ENCODE data around the gene SH2D3C. TPM values are rescaled to one million over a fixed set of nuclear protein-coding genes. Genes with fewer than 3 reads are reported as not detected.

Gene SH2D3C
- total RNA-seq, 2 donors from 2014 or later = 5.3 to 13.1 TPM

GRCh38 chr9:127772603-127773002, 5.9 kb downstream of the SH2D3C start:
- Histone ChIP-seq H3K4me3 (no peak overlapping the region), H3K27ac (no peak overlapping the region), H3K9me3 (no peaks in the 10 kb centered on the region), H3K4me1 (ENCODE audit: control insufficient read depth in 1 of 2, low read depth in 2 of 2) (peaks cover 8% of the 10 kb centered on the region in 2 donors), H3K27me3 (replicated peaks; ENCODE audit: insufficient read depth) (no peaks in the 10 kb centered on the region), H3K36me3 (no peaks in the 10 kb centered on the region)
- TF ChIP-seq CTCF (IDR thresholded peaks at IDR 0.05) = no peak
- DNase-seq (ENCODE audit: low spot score) = no peak
- ATAC-seq (ENCODE audit: insufficient number of reproducible peaks, low FRiP score, low read depth) = no peak

- H3K27me3 ChIP-seq (replicated peaks; ENCODE audit: insufficient read depth) = no peaks in the 10 kb centered on the region
- H3K4me3 ChIP-seq = peak overlapping the region; percentile 76
- H3K4me1 ChIP-seq (ENCODE audit: control insufficient read depth in 1 of 2, low read depth in 2 of 2) = peaks cover 8% of the 10 kb centered on the region in 2 donors
- ATAC-seq (ENCODE audit: insufficient number of reproducible peaks, low FRiP score, low read depth) = no peak
- no peaks in the 10 kb centered on the region for H3K36me3 ChIP-seq
- H3K27ac ChIP-seq = no peak overlapping the region
- no peak for DNase-seq (ENCODE audit: low spot score)
- H3K9me3 ChIP-seq = no peaks in the 10 kb centered on the region
- no peak for TF ChIP-seq CTCF (IDR thresholded peaks at IDR 0.05)
Observed at GRCh38 chr9:127771570-127772189, 6.8 kb downstream of the SH2D3C start.

GRCh38 chr9:127770905-127771569, 7.4 kb downstream of the SH2D3C start:
- DNase-seq (ENCODE audit: low spot score) (peak; percentile 96), ATAC-seq (ENCODE audit: insufficient number of reproducible peaks, low FRiP score, low read depth) (peak; percentile 95)
- Histone ChIP-seq H3K4me3 (peak overlapping the region; percentile 76), H3K4me1 (ENCODE audit: control insufficient read depth in 1 of 2, low read depth in 2 of 2) (peaks cover 8% of the 10 kb centered on the region in 2 donors), H3K36me3 (no peaks in the 10 kb centered on the region), H3K27me3 (replicated peaks; ENCODE audit: insufficient read depth) (no peaks in the 10 kb centered on the region), H3K27ac (peak overlapping the region in 1 of 2 donors; percentile 44), H3K9me3 (no peaks in the 10 kb centered on the region)
- TF ChIP-seq CTCF (IDR thresholded peaks at IDR 0.05) = no peak

GRCh38 chr9:127770583-127770904, 7.9 kb downstream of the SH2D3C start:
- H3K4me3 ChIP-seq = peak overlapping the region; percentile 76
- DNase-seq (ENCODE audit: low spot score) = no peak
- ATAC-seq (ENCODE audit: insufficient number of reproducible peaks, low FRiP score, low read depth) = no peak
- no peaks in the 10 kb centered on the region for H3K27me3 ChIP-seq (replicated peaks; ENCODE audit: insufficient read depth)
- TF ChIP-seq CTCF (IDR thresholded peaks at IDR 0.05) = no peak
- H3K9me3 ChIP-seq = no peaks in the 10 kb centered on the region
- H3K27ac ChIP-seq = peak overlapping the region in 1 of 2 donors; percentile 44
- H3K4me1 ChIP-seq (ENCODE audit: control insufficient read depth in 1 of 2, low read depth in 2 of 2) = peaks cover 8% of the 10 kb centered on the region in 2 donors
- no peaks in the 10 kb centered on the region for H3K36me3 ChIP-seq

GRCh38 chr9:127769929-127770582, 8.4 kb downstream of the SH2D3C start:
- Histone ChIP-seq H3K9me3 (no peaks in the 10 kb centered on the region), H3K4me1 (ENCODE audit: control insufficient read depth in 1 of 2, low read depth in 2 of 2) (peaks cover 8% of the 10 kb centered on the region in 2 donors), H3K27ac (peak overlapping the region in 1 of 2 donors; percentile 44), H3K36me3 (no peaks in the 10 kb centered on the region), H3K27me3 (replicated peaks; ENCODE audit: insufficient read depth) (no peaks in the 10 kb centered on the region), H3K4me3 (peak overlapping the region; percentile 76)
- DNase-seq (ENCODE audit: low spot score) (no peak), ATAC-seq (ENCODE audit: insufficient number of reproducible peaks, low FRiP score, low read depth) (no peak)
- no peak for TF ChIP-seq CTCF (IDR thresholded peaks at IDR 0.05)

Measured in thoracic aorta (tissue), 2 donors.